PC-9 (cell line): ENCODE data around the gene G6PD. TPM values are rescaled to one million over a fixed set of nuclear protein-coding genes. Genes with fewer than 3 reads are reported as not detected.

Experiments used
- BruUV-seq: library from RNA; stranded (reverse); fragments of 400-500 nt; replicated peaks from 2 replicates; lab custom pipeline; 2021; lab: Mats Ljungman, UMichigan
- CTCF ChIA-PET: fragments of 300-600 bp; sonication (Branson Sonifier 250); formaldehyde crosslinking; loops from one replicate; lab custom pipeline; 2022; ENCODE audit warnings: antibody characterized with exemption; lab: Charles Lee
- POLR2A ChIA-PET: fragments of 300-600 bp; sonication (Branson Sonifier 250); formaldehyde crosslinking; loops from one replicate; lab custom pipeline; 2022; ENCODE audit warnings: antibody characterized with exemption; ENCODE audit not compliant: unreplicated experiment; lab: Charles Lee
- DNase-seq, 2 experiments: peaks; one replicate each; pipeline versions ENCODE4 v3.0.0 to v3.0.0-alpha.2; 2015 to 2022; ENCODE audit warnings: mixed read lengths in 1 of 2
- H2AFZ ChIP-seq: fragments of 200-600 bp; sonication (generic); 2 replicates; pipeline ENCODE4 v1.8.1; 2017; ENCODE audit warnings: antibody characterized with exemption
- H3F3A ChIP-seq: fragments of 200-600 bp; sonication (generic); 2 replicates; pipeline ENCODE4 v1.8.1; 2017; ENCODE audit warnings: antibody characterized with exemption, mild to moderate bottlenecking, low read depth; ENCODE audit not compliant: insufficient read depth
- H3K27ac ChIP-seq: fragments of 200-600 bp; sonication (generic); 2 replicates; pipeline ENCODE4 v1.6.1; 2016; ENCODE audit warnings: mixed run types
- H3K27me3 ChIP-seq: fragments of 200-600 bp; sonication (generic); 2 replicates; pipeline ENCODE4 v1.6.1; 2016; ENCODE audit warnings: low read depth, mixed run types; ENCODE audit not compliant: insufficient read depth
- H3K36me3 ChIP-seq: fragments of 200-600 bp; sonication (generic); 2 replicates; pipeline ENCODE4 v1.6.1; 2016; ENCODE audit warnings: low read depth, mixed run types
- H3K4me1 ChIP-seq: fragments of 200-600 bp; sonication (generic); replicated peaks from 2 replicates; pipeline ENCODE4 v1.6.1; 2016; ENCODE audit warnings: mixed run types; ENCODE audit not compliant: insufficient read depth
- H3K4me2 ChIP-seq: fragments of 200-600 bp; sonication (generic); 2 replicates; pipeline ENCODE4 v1.6.1; 2017; ENCODE audit warnings: mixed run types
- H3K4me3 ChIP-seq: fragments of 200-600 bp; sonication (generic); 2 replicates; pipeline ENCODE4 v1.6.1; 2016; ENCODE audit warnings: mixed run types
- H3K79me2 ChIP-seq: fragments of 200-600 bp; sonication (generic); 2 replicates; pipeline ENCODE4 v1.6.1; 2017; ENCODE audit warnings: low read depth, mixed run types
- H3K9me2 ChIP-seq: fragments of 200-600 bp; sonication (generic); 2 replicates; pipeline ENCODE4 v1.8.1; 2017; ENCODE audit warnings: mild to moderate bottlenecking; ENCODE audit not compliant: insufficient read depth
- H3K9me3 ChIP-seq: fragments of 200-600 bp; sonication (generic); 2 replicates; pipeline ENCODE4 v1.8.1; 2016; ENCODE audit warnings: low read depth; ENCODE audit not compliant: insufficient read depth
- H4K20me1 ChIP-seq: fragments of 200-600 bp; sonication (generic); 2 replicates; pipeline ENCODE4 v1.8.1; 2017; ENCODE audit not compliant: insufficient read depth
- EZH2 ChIP-seq: fragments of 200-600 bp; sonication (generic); IDR thresholded peaks from 2 replicates; pipeline ENCODE4 v1.8.0; 2017; ENCODE audit warnings: antibody characterized with exemption, low read depth
- intact Hi-C: fragments of 100-400 bp; cut with micrococcal nuclease; formaldehyde crosslinking; loops from one replicate; pipeline ENCODE4 v1.10.0; 2022; ENCODE audit not compliant: unreplicated experiment
- total RNA-seq: library from RNA; stranded (reverse); gene quantifications from 2 replicates; pipeline ENCODE4 v1.2.3, GENCODE V29; 2021
- TF ChIP-seq, protein P1 (sequence below): fragments of 200-600 bp; sonication (generic); conservative IDR thresholded peaks from 2 replicates; pipeline ENCODE4 v1.6.1; 2017; ENCODE audit warnings: mixed run types, antibody characterized with exemption, mild to moderate bottlenecking, moderate library complexity

The G6PD gene
- total RNA-seq, 1 experiment from 2014 or later = 1,283 TPM

DNA sequence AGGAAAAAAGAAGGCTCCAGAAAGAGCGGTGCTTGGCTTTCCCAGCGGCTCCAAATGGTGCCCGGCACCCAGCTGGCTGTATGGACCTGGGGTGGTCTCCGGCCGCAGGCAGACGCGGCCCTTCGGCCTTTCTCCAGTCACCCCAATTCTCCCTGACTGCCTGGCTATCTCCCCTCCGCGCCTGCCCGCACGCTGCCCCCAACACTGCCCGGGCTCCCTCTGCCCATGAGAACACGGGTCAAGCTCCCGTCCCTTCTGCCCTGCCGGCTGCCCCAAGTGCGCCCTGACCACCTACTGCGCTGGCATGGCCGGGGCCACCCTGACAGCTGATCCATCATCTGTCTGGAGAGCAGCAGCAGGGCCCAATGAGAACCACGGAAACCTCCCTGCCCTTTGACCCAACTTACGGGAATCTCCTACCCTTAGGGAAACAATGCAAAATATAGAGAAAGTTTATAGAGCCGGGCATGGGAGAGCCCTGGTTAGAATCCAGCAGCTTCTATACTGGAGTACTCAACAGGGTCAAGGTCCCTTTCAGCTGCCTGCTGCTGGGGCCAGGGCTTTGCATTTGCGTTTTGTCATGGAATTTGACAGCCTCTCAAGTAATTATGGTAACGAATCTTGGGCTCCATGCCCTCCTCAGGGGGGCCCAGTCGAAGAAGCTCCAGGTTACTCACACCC is 29.4 kb downstream of the G6PD start:
- H3K9me3 ChIP-seq = no peaks in the 10 kb centered on the region
- no peaks in the 10 kb centered on the region for H3K27me3 ChIP-seq
- H3F3A ChIP-seq = no peaks in the 10 kb centered on the region
- POLR2A ChIA-PET = no interaction called here
- BruUV-seq = no TSS peak
- TF ChIP-seq EZH2 = no peak
- TF ChIP-seq, protein P1, sequence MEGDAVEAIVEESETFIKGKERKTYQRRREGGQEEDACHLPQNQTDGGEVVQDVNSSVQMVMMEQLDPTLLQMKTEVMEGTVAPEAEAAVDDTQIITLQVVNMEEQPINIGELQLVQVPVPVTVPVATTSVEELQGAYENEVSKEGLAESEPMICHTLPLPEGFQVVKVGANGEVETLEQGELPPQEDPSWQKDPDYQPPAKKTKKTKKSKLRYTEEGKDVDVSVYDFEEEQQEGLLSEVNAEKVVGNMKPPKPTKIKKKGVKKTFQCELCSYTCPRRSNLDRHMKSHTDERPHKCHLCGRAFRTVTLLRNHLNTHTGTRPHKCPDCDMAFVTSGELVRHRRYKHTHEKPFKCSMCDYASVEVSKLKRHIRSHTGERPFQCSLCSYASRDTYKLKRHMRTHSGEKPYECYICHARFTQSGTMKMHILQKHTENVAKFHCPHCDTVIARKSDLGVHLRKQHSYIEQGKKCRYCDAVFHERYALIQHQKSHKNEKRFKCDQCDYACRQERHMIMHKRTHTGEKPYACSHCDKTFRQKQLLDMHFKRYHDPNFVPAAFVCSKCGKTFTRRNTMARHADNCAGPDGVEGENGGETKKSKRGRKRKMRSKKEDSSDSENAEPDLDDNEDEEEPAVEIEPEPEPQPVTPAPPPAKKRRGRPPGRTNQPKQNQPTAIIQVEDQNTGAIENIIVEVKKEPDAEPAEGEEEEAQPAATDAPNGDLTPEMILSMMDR = no peak
- H2AFZ ChIP-seq = no peak overlapping the region
- CTCF ChIA-PET = no interaction called here
- no peaks in the 10 kb centered on the region for H3K9me2 ChIP-seq
- peak overlapping the region; percentile 70; the same call in 1 of the 2 replicates for H3K4me3 ChIP-seq
- peak overlapping the region; percentile 92; the same call in 1 of the 2 replicates for H3K4me2 ChIP-seq
- DNase-seq = no peak
- intact Hi-C loops = no loop called here
- H3K4me1 ChIP-seq = no peaks in the 10 kb centered on the region
- no peaks in the 10 kb centered on the region for H3K36me3 ChIP-seq
- no peaks in the 10 kb centered on the region for H4K20me1 ChIP-seq
- no peaks in the 10 kb centered on the region for H3K79me2 ChIP-seq
- no peak overlapping the region for H3K27ac ChIP-seq

DNA sequence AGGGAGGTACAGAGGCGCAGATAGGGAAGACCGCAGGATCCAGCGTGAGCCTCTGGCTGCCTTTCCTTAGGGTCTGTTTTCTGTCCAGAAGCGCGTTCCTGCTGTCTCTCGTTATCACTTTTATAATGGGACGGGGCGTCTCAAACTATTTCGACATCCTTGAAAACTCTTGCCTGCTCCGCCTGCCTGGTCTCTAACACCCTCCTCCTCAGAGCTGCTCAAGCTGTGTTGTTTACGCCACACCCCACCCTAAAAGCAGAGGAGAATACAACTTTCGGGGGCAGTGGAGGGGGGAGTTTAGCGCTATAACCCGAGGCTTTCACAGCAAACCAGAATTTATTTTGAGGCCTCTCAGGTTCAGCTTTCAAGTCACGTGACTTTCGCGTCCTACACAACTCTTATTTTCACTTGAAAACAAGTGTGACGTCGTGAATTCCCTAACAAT is 30.0 kb downstream of the G6PD start:
- Histone ChIP-seq H3F3A (no peaks in the 10 kb centered on the region), H3K79me2 (no peaks in the 10 kb centered on the region), H3K4me1 (no peaks in the 10 kb centered on the region), H4K20me1 (no peaks in the 10 kb centered on the region), H3K4me3 (peak overlapping the region; percentile 70; the same call in 1 of the 2 replicates), H3K4me2 (peak overlapping the region; percentile 92), H3K36me3 (no peaks in the 10 kb centered on the region), H3K9me3 (no peaks in the 10 kb centered on the region), H3K9me2 (no peaks in the 10 kb centered on the region), H3K27ac (peak overlapping the region; percentile 46), H2AFZ (peak overlapping the region; percentile 84), H3K27me3 (no peaks in the 10 kb centered on the region)
- ChIA-PET CTCF (no interaction called here), POLR2A (interaction anchor here (0.5 to 1.0 kb wide), 3 partner anchors 11 to 48 kb away, joined by 3 to 11 read pairs (median 4); partner anchors contain the start of gene SLC10A3)
- TF ChIP-seq, protein P1 = no peak
- TF ChIP-seq EZH2 = no peak
- intact Hi-C loops = loop anchor here (1.0 kb wide), 1 partner anchor 26 kb away; the partner anchor contains the start of gene SLC10A3
- no peak for DNase-seq
- BruUV-seq = TSS peak; percentile 90

DNA sequence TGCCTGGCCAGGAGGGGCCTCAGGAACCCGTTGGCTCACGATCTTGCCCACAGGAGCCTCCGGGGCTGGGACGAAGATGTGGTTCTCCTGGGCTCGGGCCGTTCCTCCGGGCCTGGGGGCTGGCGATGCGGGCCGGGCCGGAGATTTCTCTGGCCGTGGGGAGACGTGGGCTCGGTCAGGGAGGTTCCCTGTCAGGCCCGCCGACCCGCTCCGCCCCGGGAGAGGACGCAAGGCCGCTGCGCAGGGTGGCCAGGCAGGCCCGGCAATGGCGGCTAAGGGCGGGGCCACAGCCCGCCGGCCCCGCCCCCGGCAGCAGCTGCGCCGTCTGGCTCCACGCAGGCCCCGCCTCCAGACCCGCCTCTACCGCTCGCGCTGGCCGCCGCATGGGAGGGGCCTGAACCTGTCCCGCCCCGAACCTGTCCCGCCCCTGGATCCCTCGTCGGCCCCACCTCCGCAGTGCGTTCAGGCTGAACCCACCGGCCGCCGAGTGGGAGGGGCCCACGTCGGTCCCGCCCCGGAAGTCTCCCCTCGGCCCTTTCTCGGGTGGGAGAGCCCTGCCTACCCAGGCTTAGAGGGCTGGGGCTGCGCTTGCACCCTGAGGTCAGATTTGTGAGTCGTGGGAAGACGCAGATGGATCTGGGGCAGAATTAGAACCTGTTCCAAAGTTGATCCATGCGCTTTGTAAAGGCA is 30.5 kb downstream of the G6PD start, which contains the start of gene FAM3A:
TSS of gene FAM3A (minus strand) at position 267 of the 690 bp plus-strand sequence. CDS start 460 bp downstream, outside the sequence.
- intact Hi-C loops = loop anchor here (1.0 kb wide), 1 partner anchor 26 kb away; the partner anchor contains the start of gene SLC10A3

More for the DNA sequence above, 30.5 kb downstream of the G6PD start, which contains the start of gene FAM3A:
- peak; percentile 61 to 97 for DNase-seq
- TF ChIP-seq, protein P1 = no peak
- no peak for TF ChIP-seq EZH2
- H3K9me2 ChIP-seq = no peaks in the 10 kb centered on the region
- H3K4me2 ChIP-seq = peak within 1 kb of the TSS; percentile 92
- H3K27me3 ChIP-seq = no peaks in the 10 kb centered on the region
- H3K79me2 ChIP-seq = no peaks in the 10 kb centered on the region
- no peaks in the 10 kb centered on the region for H4K20me1 ChIP-seq
- BruUV-seq = no TSS peak
- POLR2A ChIA-PET = interaction anchor here (0.5 to 1.0 kb wide), 4 partner anchors 10 to 48 kb away, joined by 3 to 11 read pairs (median 4); partner anchors contain the start of gene SLC10A3
- H3K9me3 ChIP-seq = no peaks in the 10 kb centered on the region
- H3K4me3 ChIP-seq = peak within 1 kb of the TSS; percentile 72
- CTCF ChIA-PET = no interaction called here
- H3K27ac ChIP-seq = peak within 1 kb of the TSS; percentile 46
- peak within 1 kb of the TSS; percentile 84 for H2AFZ ChIP-seq
- no peaks in the 10 kb centered on the region for H3K4me1 ChIP-seq
- no peaks in the 10 kb centered on the region for H3F3A ChIP-seq
- no peaks in the 10 kb centered on the region for H3K36me3 ChIP-seq
